Neuronal stem cell (in vitro differentiated cells): ENCODE measurements around the gene NEK5.
"Not testable (repeated sequence)": the region's sequence is repeated elsewhere in the genome, so short reads cannot be mapped to it uniquely, and the experiment has no call there.

Source experiments
- DNase-seq: peaks from one replicate; pipeline ENCODE4 v3.0.0-alpha.2; 2013; ENCODE audit warnings: low spot score
- H2AFZ ChIP-seq: one replicate; pipeline ENCODE4 v1.6.1; 2013; ENCODE audit warnings: mild to moderate bottlenecking, low read length, inconsistent platforms
- H2AK5ac ChIP-seq: 2 replicates; pipeline ENCODE4 v1.6.1; 2013; ENCODE audit warnings: low read depth, mild to moderate bottlenecking, inconsistent platforms, low read length, moderate library complexity, mixed read lengths
- H2BK120ac ChIP-seq: 2 replicates; pipeline ENCODE4 v1.6.1; 2013; ENCODE audit warnings: low read depth, mild to moderate bottlenecking, inconsistent platforms, low read length, moderate library complexity, mixed read lengths
- H2BK12ac ChIP-seq: one replicate; pipeline ENCODE4 v1.6.1; 2013; ENCODE audit warnings: low read length, inconsistent platforms
- H2BK15ac ChIP-seq: 2 replicates; pipeline ENCODE4 v1.6.1; 2013; ENCODE audit warnings: mild to moderate bottlenecking, low read length, inconsistent platforms, mixed read lengths
- H2BK5ac ChIP-seq: one replicate; pipeline ENCODE4 v1.6.1; 2013; ENCODE audit warnings: inconsistent platforms, mild to moderate bottlenecking, low read length, moderate library complexity
- H3K14ac ChIP-seq: one replicate; pipeline ENCODE4 v1.6.1; 2013; ENCODE audit warnings: low read length, inconsistent platforms
- H3K18ac ChIP-seq: 2 replicates; pipeline ENCODE4 v1.6.1; 2013; ENCODE audit warnings: low read length, inconsistent platforms
- H3K23ac ChIP-seq: 2 replicates; pipeline ENCODE4 v1.6.1; 2013; ENCODE audit warnings: low read depth, mild to moderate bottlenecking, mixed read lengths, low read length, inconsistent platforms; ENCODE audit not compliant: poor library complexity
- H3K27ac ChIP-seq: replicated peaks from 3 replicates; pipeline ENCODE4 v1.5.1; 2013; ENCODE audit warnings: low read length, inconsistent platforms
- H3K27me3 ChIP-seq, 3 experiments: 2 replicates each; pipeline ENCODE4 v1.6.1; 2013; ENCODE audit warnings: low read length in 3 of 3, mild to moderate bottlenecking in 2 of 3, inconsistent platforms in 1 of 3, low read depth in 1 of 3, mixed read lengths in 1 of 3, moderate library complexity in 1 of 3; ENCODE audit not compliant: control insufficient read depth in 3 of 3, insufficient read depth in 3 of 3
- H3K36me3 ChIP-seq, 2 donors: replicated peaks in 1 of 2; 2 replicates each; pipeline ENCODE4 v1.6.1; 2013; ENCODE audit warnings: low read length in 2 of 2; ENCODE audit not compliant: control insufficient read depth in 2 of 2, insufficient read depth in 2 of 2
- H3K4ac ChIP-seq: 2 replicates; pipeline ENCODE4 v1.6.1; 2013; ENCODE audit warnings: inconsistent platforms, mild to moderate bottlenecking, low read length, moderate library complexity
- H3K4me1 ChIP-seq, 2 donors: 1 replicate in 1 of 2; 2 replicates in 1 of 2; pipeline ENCODE4 v1.6.1; 2013; ENCODE audit warnings: low read length in 2 of 2, low read depth in 1 of 2; ENCODE audit not compliant: control insufficient read depth in 2 of 2, insufficient read depth in 1 of 2
- H3K4me2 ChIP-seq: one replicate; pipeline ENCODE4 v1.6.1; 2013; ENCODE audit warnings: mild to moderate bottlenecking, low read length, inconsistent platforms; ENCODE audit not compliant: insufficient read depth, poor library complexity, severe bottlenecking
- H3K4me3 ChIP-seq, 2 donors: 2 replicates each; pipeline ENCODE4 v1.5.1; 2013; ENCODE audit warnings: low read length in 2 of 2, mild to moderate bottlenecking in 2 of 2, inconsistent platforms in 1 of 2, moderate library complexity in 1 of 2
- H3K79me1 ChIP-seq: one replicate; pipeline ENCODE4 v1.6.1; 2013; ENCODE audit warnings: low read depth, mild to moderate bottlenecking, inconsistent platforms, low read length, moderate library complexity
- H3K9ac ChIP-seq: one replicate; pipeline ENCODE4 v1.6.1; 2013; ENCODE audit warnings: mild to moderate bottlenecking, low read depth, low read length, inconsistent platforms; ENCODE audit not compliant: poor library complexity
- H3K9me3 ChIP-seq, 2 donors: replicated peaks in 1 of 2; 2 replicates each; pipeline versions ENCODE3 to v1.6.1; 2013; ENCODE audit warnings: low read length in 2 of 2, mild to moderate bottlenecking in 2 of 2, inconsistent platforms in 1 of 2, low read depth in 1 of 2, mixed read lengths in 1 of 2, moderate library complexity in 1 of 2; ENCODE audit not compliant: control insufficient read depth in 2 of 2, insufficient read depth in 1 of 2
- H4K8ac ChIP-seq: one replicate; pipeline ENCODE4 v1.6.1; 2013; ENCODE audit warnings: low read depth, mild to moderate bottlenecking, inconsistent platforms, low read length, moderate library complexity
- H4K91ac ChIP-seq: one replicate; pipeline ENCODE4 v1.6.1; 2013; ENCODE audit warnings: low read length, low read depth, mild to moderate bottlenecking, inconsistent platforms; ENCODE audit not compliant: poor library complexity
- WGBS, 2 donors: extraction: QIAGEN DNeasy Blood & Tissue Kit; methylation state at CpG; one replicate each; pipeline ENCODE4 v1.1.7; 2013; ENCODE audit warnings: missing lambda C conversion rate in 2 of 2, mixed read lengths in 1 of 2; ENCODE audit not compliant: insufficient read length in 2 of 2, insufficient replicate concordance in 1 of 2; ENCODE audit errors: extremely low coverage in 2 of 2; 5-methylcytosine and 5-hydroxymethylcytosine counted together

The NEK5 gene

GRCh38 chr13:52030401-52030800 is 98.5 kb downstream of the NEK5 start:
- not testable (repeated sequence) for H3K23ac ChIP-seq, H2BK120ac ChIP-seq, H4K91ac ChIP-seq, DNase-seq, H3K27me3 ChIP-seq, H2AK5ac ChIP-seq, H3K79me1 ChIP-seq, H3K4ac ChIP-seq, H3K27ac ChIP-seq, H3K14ac ChIP-seq, H4K8ac ChIP-seq, H3K18ac ChIP-seq, H3K4me3 ChIP-seq, H2BK5ac ChIP-seq, H3K4me2 ChIP-seq, H2BK12ac ChIP-seq, H2AFZ ChIP-seq, H2BK15ac ChIP-seq, H3K9ac ChIP-seq, H3K4me1 ChIP-seq
- Histone ChIP-seq H3K9me3 (peaks cover 25 to 41% of the 10 kb centered on the region in 2 donors), H3K36me3 (peaks cover 21 to 50% of the 10 kb centered on the region in 2 donors)
- WGBS, 2 donors: no CpG with 5 or more reads among the region's 6 CpGs

GRCh38 chr13:52029569-52029968 is 99.3 kb downstream of the NEK5 start:
- peaks cover 2% of the 10 kb centered on the region for H3K79me1 ChIP-seq

DNA sequence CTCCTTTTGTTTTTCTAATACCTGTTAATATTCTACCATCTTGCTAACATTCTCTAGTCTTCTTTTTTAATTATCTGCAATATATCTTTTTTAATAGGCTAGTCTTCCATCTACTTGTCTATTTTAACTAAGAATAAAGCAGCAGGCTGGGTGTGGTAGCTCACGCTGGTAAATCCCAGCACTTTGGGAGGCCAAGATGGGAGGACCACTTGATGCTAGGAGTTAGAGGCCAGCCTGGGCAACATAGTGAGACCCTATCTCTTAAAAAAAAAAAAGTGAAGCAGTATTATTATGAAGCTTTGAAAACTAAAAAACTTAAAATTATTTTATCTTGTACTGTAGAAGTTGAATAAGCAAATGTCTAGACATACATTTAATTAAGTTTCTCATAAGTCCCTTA is 101.0 kb downstream of the NEK5 start:
- no peak overlapping the region for H3K4me3 ChIP-seq
- H2BK12ac ChIP-seq: no peak overlapping the region
- H3K18ac ChIP-seq: no peak overlapping the region
- no peak overlapping the region for H2BK5ac ChIP-seq
- no peak overlapping the region for H4K8ac ChIP-seq
- peaks cover 25 to 44% of the 10 kb centered on the region in 2 donors for H3K9me3 ChIP-seq
- no peak overlapping the region for H3K9ac ChIP-seq
- H2AK5ac ChIP-seq: no peak overlapping the region
- H4K91ac ChIP-seq: no peak overlapping the region
- H2BK120ac ChIP-seq: no peak overlapping the region
- DNase-seq: no peak
- no peaks in the 10 kb centered on the region for H3K4me1 ChIP-seq
- no peaks in the 10 kb centered on the region for H3K27me3 ChIP-seq
- H3K4me2 ChIP-seq: no peak overlapping the region
- H3K79me1 ChIP-seq: peaks cover 2% of the 10 kb centered on the region
- H3K14ac ChIP-seq: no peak overlapping the region
- peaks cover 29 to 73% of the 10 kb centered on the region in 2 donors for H3K36me3 ChIP-seq
- WGBS, 2 donors: no CpG with 5 or more reads among the region's 1 CpG
- no peak overlapping the region for H2BK15ac ChIP-seq
- no peak overlapping the region for H3K4ac ChIP-seq
- H3K27ac ChIP-seq: no peak overlapping the region
- no peak overlapping the region for H2AFZ ChIP-seq
- H3K23ac ChIP-seq: no peak overlapping the region

More at GRCh38 chr13:52029569-52029968, 99.3 kb downstream of the NEK5 start:
- no peaks in the 10 kb centered on the region for H3K4me1 ChIP-seq
- WGBS, 2 donors: no CpG with 5 or more reads among the region's 4 CpGs
- no peak overlapping the region for H3K23ac ChIP-seq
- no peak for DNase-seq
- no peaks in the 10 kb centered on the region for H3K27me3 ChIP-seq
- H3K4ac ChIP-seq: no peak overlapping the region
- no peak overlapping the region for H2BK5ac ChIP-seq
- H2BK15ac ChIP-seq: no peak overlapping the region
- no peak overlapping the region for H3K9ac ChIP-seq
- H3K4me3 ChIP-seq: no peak overlapping the region
- H2AFZ ChIP-seq: no peak overlapping the region
- H4K91ac ChIP-seq: no peak overlapping the region
- H3K18ac ChIP-seq: no peak overlapping the region
- H3K9me3 ChIP-seq: peaks cover 25 to 44% of the 10 kb centered on the region in 2 donors
- no peak overlapping the region for H3K14ac ChIP-seq
- H3K36me3 ChIP-seq: peaks cover 23 to 59% of the 10 kb centered on the region in 2 donors
- H4K8ac ChIP-seq: no peak overlapping the region
- no peak overlapping the region for H3K4me2 ChIP-seq
- no peak overlapping the region for H3K27ac ChIP-seq
- no peak overlapping the region for H2BK120ac ChIP-seq
- no peak overlapping the region for H2BK12ac ChIP-seq
- H2AK5ac ChIP-seq: no peak overlapping the region

DNA sequence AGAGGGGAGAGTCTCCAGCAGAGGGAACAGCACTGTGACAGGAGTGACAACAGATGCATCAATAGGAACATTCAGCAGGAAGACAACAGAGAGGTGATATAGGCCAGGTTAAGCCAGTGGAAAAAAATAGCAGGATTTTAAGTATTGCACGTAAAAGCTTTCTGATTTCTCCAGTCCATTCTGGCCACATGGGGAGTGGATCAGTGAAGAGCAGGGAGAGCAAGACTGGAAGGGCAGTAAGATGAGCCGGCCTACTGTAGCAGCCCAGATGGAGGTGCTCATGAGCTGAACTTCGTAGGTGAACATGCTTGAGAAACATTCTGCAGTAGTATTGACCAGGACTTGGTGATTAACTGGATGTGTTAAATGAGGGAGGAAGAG is 102.6 kb downstream of the NEK5 start:
- no peak overlapping the region for H3K4me3 ChIP-seq
- H3K18ac ChIP-seq: no peak overlapping the region
- H4K91ac ChIP-seq: no peak overlapping the region
- no peak for DNase-seq
- no peak overlapping the region for H2BK5ac ChIP-seq
- H4K8ac ChIP-seq: no peak overlapping the region
- no peak overlapping the region for H3K4ac ChIP-seq
- no peak overlapping the region for H3K9ac ChIP-seq
- no peak overlapping the region for H2BK15ac ChIP-seq
- no peak overlapping the region for H3K14ac ChIP-seq
- H2BK12ac ChIP-seq: no peak overlapping the region
- no peak overlapping the region for H3K23ac ChIP-seq
- WGBS, 2 donors: no CpG with 5 or more reads among the region's 3 CpGs
- no peaks in the 10 kb centered on the region for H3K4me1 ChIP-seq
- H3K27ac ChIP-seq: no peak overlapping the region
- H2BK120ac ChIP-seq: no peak overlapping the region
- peaks cover 2% of the 10 kb centered on the region for H3K79me1 ChIP-seq
- H3K4me2 ChIP-seq: no peak overlapping the region
- H2AFZ ChIP-seq: no peak overlapping the region
- H3K9me3 ChIP-seq: peaks cover 22 to 44% of the 10 kb centered on the region in 2 donors
- H2AK5ac ChIP-seq: no peak overlapping the region
- no peaks in the 10 kb centered on the region for H3K27me3 ChIP-seq
- peaks cover 32 to 88% of the 10 kb centered on the region in 2 donors for H3K36me3 ChIP-seq
